Gastrocnemius medialis (tissue), 4 donors: ENCODE results near the gene GSTM3. TPM values are rescaled to one million over a fixed set of nuclear protein-coding genes. Genes with fewer than 3 reads are reported as not detected.
"Not testable (repeated sequence)": the region's sequence is repeated elsewhere in the genome, so short reads cannot be mapped to it uniquely, and the experiment has no call there.

Experiments used
- ATAC-seq, 2 donors: fragments of 150-250 bp; one replicate each; pipeline ENCODE4 v1.9.1; 2016
- DNase-seq, 2 donors: peaks; one replicate each; pipeline ENCODE4 v3.0.0-alpha.2; 2019
- H3K27ac ChIP-seq, 4 donors: fragments of 200-600 bp; sonication (generic); 1 replicate in 1 of 4; 2 replicates in 3 of 4; pipeline ENCODE4 v1.5.1; 2016 to 2018; ENCODE audit warnings: mild to moderate bottlenecking in 2 of 4, moderate library complexity in 1 of 4
- H3K27me3 ChIP-seq, 3 donors: fragments of 200-600 bp; sonication (generic) in 2 of 3; 1 replicate in 1 of 3; 2 replicates in 2 of 3; pipeline versions ENCODE4 v1.5.1 to v1.6.0; 2016 to 2019; ENCODE audit warnings: mild to moderate bottlenecking in 1 of 3, moderate library complexity in 1 of 3
- H3K36me3 ChIP-seq, 2 donors: fragments of 200-600 bp; sonication (generic) in 1 of 2; one replicate each; pipeline ENCODE4 v1.5.1; 2017 to 2018
- H3K4me1 ChIP-seq, 2 donors: fragments of 200-600 bp; sonication (generic) in 1 of 2; one replicate each; pipeline ENCODE4 v1.5.1; 2016 to 2017; ENCODE audit warnings: mild to moderate bottlenecking in 2 of 2
- H3K4me3 ChIP-seq, 4 donors: fragments of 200-600 bp; sonication (generic) in 3 of 4; 1 replicate in 1 of 4; 2 replicates in 3 of 4; pipeline ENCODE4 v1.5.1; 2016 to 2019; ENCODE audit warnings: mild to moderate bottlenecking in 2 of 4
- H3K9me3 ChIP-seq, 3 donors: fragments of 200-600 bp; sonication (generic) in 2 of 3; 1 replicate in 1 of 3; 2 replicates in 2 of 3; pipeline ENCODE4 v1.5.1; 2016 to 2019
- CTCF ChIP-seq, 5 experiments: fragments of 450-650 bp in 3 of 5; fragments of 200-600 bp in 2 of 5; sonication (generic) in 2 of 5; IDR thresholded peaks in 4 of 5; conservative IDR thresholded peaks in 1 of 5; 1 replicate in 4 of 5; 2 replicates in 1 of 5; pipeline ENCODE4 v1.5.1; 2016 to 2019; ENCODE audit warnings: antibody characterized with exemption in 5 of 5, mild to moderate bottlenecking in 3 of 5, moderate library complexity in 3 of 5
- POLR2A ChIP-seq, 2 donors: fragments of 450-650 bp; IDR thresholded peaks; one replicate each; pipeline ENCODE4 v1.6.1; 2017; ENCODE audit warnings: antibody characterized with exemption in 2 of 2, mild to moderate bottlenecking in 2 of 2, moderate library complexity in 2 of 2
- in situ Hi-C, 4 donors: fragments of 200-750 bp; cut with MboI; loops; one replicate each; pipeline versions ENCODE4 v1.15.0 to v1.8.0; 2017; ENCODE audit warnings: low sequenced_read_pairs in 4 of 4
- intact Hi-C: fragments of 100-400 bp; cut with DNase I; formaldehyde crosslinking; loops from one replicate; pipeline ENCODE4 v1.15.1; 2023; ENCODE audit warnings: low total_unique reads
- total RNA-seq, 4 donors: library from RNA; depleted of rRNA; stranded (reverse); fragments of >200 nt; gene quantifications; one replicate each; pipeline versions ENCODE4 v1.1.0 to v1.2.3, GENCODE V29; 2016

Gene GSTM3
- total RNA-seq, 4 donors from 2014 or later: 54.2 to 85.6 (median 71.8) TPM

DNA sequence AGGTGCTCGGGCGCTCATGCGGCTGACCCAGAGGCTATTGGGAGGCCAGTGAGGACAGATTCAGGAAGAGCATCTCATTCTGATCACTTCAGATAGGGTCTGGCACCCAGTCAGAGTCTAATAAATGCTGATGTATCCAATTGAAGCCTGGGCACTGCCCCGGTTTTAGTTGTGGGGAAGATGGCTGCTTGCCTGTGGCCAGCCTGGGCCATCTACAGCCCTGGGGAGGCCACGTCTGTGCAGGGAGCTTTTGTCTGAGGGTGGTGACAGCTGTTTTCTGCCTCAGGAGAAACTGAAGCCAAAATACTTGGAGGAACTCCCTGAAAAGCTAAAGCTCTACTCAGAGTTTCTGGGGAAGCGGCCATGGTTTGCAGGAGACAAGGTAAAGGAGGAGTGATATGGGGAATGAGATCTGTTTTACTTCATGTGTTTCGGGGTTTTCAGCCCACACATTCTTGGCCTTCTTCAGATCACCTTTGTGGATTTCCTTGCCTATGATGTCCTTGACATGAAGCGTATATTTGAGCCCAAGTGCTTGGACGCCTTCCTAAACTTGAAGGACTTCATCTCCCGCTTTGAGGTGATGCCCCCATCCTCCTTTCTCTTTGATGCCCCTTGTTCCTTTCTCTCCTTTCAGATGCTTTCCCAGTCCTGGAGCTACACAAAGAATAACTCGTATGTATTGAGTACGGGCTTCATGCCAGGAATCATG lies 26.0 kb downstream of the GSTM3 start:
- intact Hi-C loops (loop anchor here (5.0 kb wide), 1 partner anchor 57 kb away; no protein-coding TSS in a partner anchor), in situ Hi-C loops (no loop called here)
- no peak for TF ChIP-seq POLR2A (IDR thresholded peaks at IDR 0.05)
- no peak for TF ChIP-seq CTCF (IDR thresholded peaks at IDR 0.05 in 4 of 5, conservative IDR thresholded peaks at IDR 0.05 in 1 of 5)
- H3K4me3 ChIP-seq: no peak overlapping the region
- H3K36me3 ChIP-seq: no peaks in the 10 kb centered on the region
- ATAC-seq (no peak), DNase-seq (no peak)
- no peaks in the 10 kb centered on the region for H3K4me1 ChIP-seq
- no peaks in the 10 kb centered on the region for H3K27me3 ChIP-seq
- no peaks in the 10 kb centered on the region for H3K9me3 ChIP-seq
- no peak overlapping the region for H3K27ac ChIP-seq

DNA sequence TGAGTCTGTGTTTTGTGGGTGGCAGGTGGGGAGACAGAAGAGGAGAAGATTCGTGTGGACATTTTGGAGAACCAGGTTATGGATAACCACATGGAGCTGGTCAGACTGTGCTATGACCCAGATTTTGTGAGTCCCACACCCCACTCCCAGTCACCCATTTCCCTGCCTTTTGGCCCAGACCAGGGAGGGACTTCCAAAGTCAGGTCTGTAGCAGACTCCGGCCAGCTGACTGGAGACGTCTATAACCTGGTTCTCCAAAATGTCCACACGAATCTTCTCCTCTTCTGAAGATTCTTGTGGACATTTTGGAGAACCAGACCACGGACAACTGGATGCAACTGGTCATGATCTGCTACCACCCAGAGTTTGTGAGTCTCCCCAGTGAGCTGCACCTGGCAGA lies 27.2 kb downstream of the GSTM3 start:
- no peak for TF ChIP-seq POLR2A (IDR thresholded peaks at IDR 0.05)
- TF ChIP-seq CTCF (IDR thresholded peaks at IDR 0.05 in 4 of 5, conservative IDR thresholded peaks at IDR 0.05 in 1 of 5): no peak
- ATAC-seq: no peak
- in situ Hi-C loops (no loop called here), intact Hi-C loops (no loop called here)
- Histone ChIP-seq H3K4me1 (no peaks in the 10 kb centered on the region), H3K9me3 (no peaks in the 10 kb centered on the region), H3K27me3 (no peaks in the 10 kb centered on the region), H3K27ac (no peak overlapping the region), H3K4me3 (no peak overlapping the region), H3K36me3 (no peaks in the 10 kb centered on the region)
- no peak for DNase-seq

- Histone ChIP-seq H3K9me3 (no peaks in the 10 kb centered on the region), H3K27ac (no peak overlapping the region), H3K36me3 (no peaks in the 10 kb centered on the region), H3K27me3 (no peaks in the 10 kb centered on the region), H3K4me1 (no peaks in the 10 kb centered on the region), H3K4me3 (peak overlapping the region in 3 of 4 donors; percentile 17 to 36 (median 29))
- intact Hi-C loops (no loop called here), in situ Hi-C loops (no loop called here)
- no peak for TF ChIP-seq POLR2A (IDR thresholded peaks at IDR 0.05)
- TF ChIP-seq CTCF (IDR thresholded peaks at IDR 0.05 in 4 of 5, conservative IDR thresholded peaks at IDR 0.05 in 1 of 5): no peak
- DNase-seq: no peak
- no peak for ATAC-seq
Measured at GRCh38 chr1:109712321-109712864, 28.4 kb downstream of the GSTM3 start.

DNA sequence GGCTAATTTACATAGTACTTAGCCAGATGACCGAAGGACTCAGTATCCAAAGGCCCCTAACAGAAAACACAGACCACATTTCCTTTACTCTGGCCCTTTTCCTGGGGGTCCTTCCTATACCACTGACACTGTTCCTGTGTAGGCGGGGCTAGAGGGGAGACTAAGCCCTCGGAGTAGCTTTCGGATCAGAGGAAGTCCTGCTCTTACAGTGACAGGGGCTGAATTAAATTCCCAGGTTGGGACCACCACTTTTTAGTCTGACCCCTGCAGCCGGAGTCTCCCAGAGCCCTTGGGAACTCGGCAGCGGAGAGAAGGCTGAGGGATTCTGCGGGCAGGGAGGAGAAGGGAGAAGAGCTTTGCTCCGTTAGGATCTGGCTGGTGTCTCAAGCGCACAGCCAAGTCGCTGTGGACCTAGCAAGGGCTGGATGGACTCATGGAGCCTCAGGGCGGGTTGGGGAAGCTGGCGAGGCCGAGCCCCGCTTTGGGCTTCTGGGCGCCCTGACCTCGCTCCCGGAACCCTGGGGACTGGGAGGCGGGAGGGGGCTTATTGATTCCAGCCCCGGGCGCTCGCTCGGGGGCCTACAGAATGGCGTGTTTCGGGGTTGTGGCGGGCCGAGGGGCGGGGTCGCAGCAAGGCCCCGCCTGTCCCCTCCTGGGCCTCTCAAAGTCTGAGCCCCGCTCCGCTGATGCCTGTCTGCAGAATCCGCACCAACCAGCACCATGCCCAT lies 29.1 kb downstream of the GSTM3 start, which contains the start of gene GSTM5:
GSTM5 (plus strand) TSS at position 659 of the 728 bp plus-strand sequence; CDS start at position 721, 62 bp downstream.
- H3K36me3 ChIP-seq, H3K27me3 ChIP-seq, H3K4me1 ChIP-seq, intact Hi-C loops, H3K27ac ChIP-seq, in situ Hi-C loops, H3K9me3 ChIP-seq, ATAC-seq, DNase-seq: not testable (repeated sequence)
- H3K4me3 ChIP-seq: peak within 1 kb of the TSS in 3 of 4 donors; percentile 17 to 36 (median 29)

DNA sequence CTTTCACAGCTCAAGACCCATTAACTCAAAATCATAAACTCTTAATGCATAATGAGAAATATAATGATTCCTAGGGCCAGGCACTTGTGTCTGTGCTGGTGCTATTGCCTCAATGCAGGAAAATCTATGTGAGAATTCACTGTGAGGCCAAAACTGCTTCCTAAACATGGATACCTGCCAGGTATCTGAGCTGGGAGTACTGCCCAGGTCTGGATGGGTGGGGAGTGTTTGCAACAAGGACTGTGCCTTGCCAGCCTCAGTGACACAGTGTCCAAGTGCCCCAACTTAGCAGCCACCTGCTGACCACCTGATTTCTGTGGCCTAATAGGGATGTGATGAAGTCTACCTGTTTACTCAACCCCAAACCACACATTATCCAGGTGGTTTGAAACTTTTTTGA lies 31.0 kb downstream of the GSTM3 start:
- intact Hi-C loops, H3K4me1 ChIP-seq, in situ Hi-C loops, H3K4me3 ChIP-seq, DNase-seq, H3K9me3 ChIP-seq, H3K27ac ChIP-seq, H3K36me3 ChIP-seq, H3K27me3 ChIP-seq: not testable (repeated sequence)
- peak; percentile 76 to 91 for ATAC-seq

- H3K4me1 ChIP-seq, H3K4me3 ChIP-seq, H3K27ac ChIP-seq, H3K9me3 ChIP-seq, H3K36me3 ChIP-seq, in situ Hi-C loops, H3K27me3 ChIP-seq, intact Hi-C loops, ATAC-seq, DNase-seq: not testable (repeated sequence)
Measured at GRCh38 chr1:109708949-109709348, 31.9 kb downstream of the GSTM3 start.
